GM21367 (cell line): ENCODE measurements around the gene DAB1.

Experiments
- ATAC-seq: cut with Tn5 transposase; IDR thresholded peaks from one replicate; pipeline ENCODE4 v1.9.1; 2021; ENCODE audit not compliant: unreplicated experiment

The DAB1 gene

GRCh38 chr1:57278558-57278957 lies 145.3 kb downstream of the DAB1 start:
- no peak for ATAC-seq

- ATAC-seq: no peak
Measured at GRCh38 chr1:57277681-57278080, 146.2 kb downstream of the DAB1 start.

GRCh38 chr1:57276918-57277317 lies 146.9 kb downstream of the DAB1 start:
- ATAC-seq: no peak

GRCh38 chr1:57272601-57273000 lies 151.3 kb downstream of the DAB1 start:
- ATAC-seq: no peak

GRCh38 chr1:57272150-57272549 lies 151.7 kb downstream of the DAB1 start:
- ATAC-seq: no peak

GRCh38 chr1:57270927-57271698 lies 152.7 kb downstream of the DAB1 start:
- no peak for ATAC-seq

- no peak for ATAC-seq
Measured at GRCh38 chr1:57269630-57270225, 154.1 kb downstream of the DAB1 start.

GRCh38 chr1:57265104-57265503 lies 158.8 kb downstream of the DAB1 start:
- no peak for ATAC-seq

GRCh38 chr1:57262472-57262871 lies 161.4 kb downstream of the DAB1 start:
- no peak for ATAC-seq

GRCh38 chr1:57258557-57259325 lies 165.1 kb downstream of the DAB1 start:
- no peak for ATAC-seq

- ATAC-seq: no peak
Measured at GRCh38 chr1:57255945-57256344, 167.9 kb downstream of the DAB1 start.

GRCh38 chr1:57254022-57254421 lies 169.8 kb downstream of the DAB1 start:
- ATAC-seq: no peak

GRCh38 chr1:57252597-57253294 lies 171.1 kb downstream of the DAB1 start:
- ATAC-seq: no peak

- no peak for ATAC-seq
Measured at GRCh38 chr1:57250021-57250420, 173.8 kb downstream of the DAB1 start.

- no peak for ATAC-seq
Measured at GRCh38 chr1:57249511-57249910, 174.3 kb downstream of the DAB1 start.

GRCh38 chr1:57248830-57249229 lies 175.0 kb downstream of the DAB1 start:
- ATAC-seq: no peak

GRCh38 chr1:57238233-57238781 lies 185.6 kb downstream of the DAB1 start:
- no peak for ATAC-seq

GRCh38 chr1:57235730-57236510 lies 187.9 kb downstream of the DAB1 start:
- ATAC-seq: no peak

- ATAC-seq: no peak
Measured at GRCh38 chr1:57234459-57234858, 189.4 kb downstream of the DAB1 start.

GRCh38 chr1:57232500-57232899 lies 191.4 kb downstream of the DAB1 start:
- no peak for ATAC-seq
